ENCODE results near the gene NABP1.

Gene NABP1

DNA sequence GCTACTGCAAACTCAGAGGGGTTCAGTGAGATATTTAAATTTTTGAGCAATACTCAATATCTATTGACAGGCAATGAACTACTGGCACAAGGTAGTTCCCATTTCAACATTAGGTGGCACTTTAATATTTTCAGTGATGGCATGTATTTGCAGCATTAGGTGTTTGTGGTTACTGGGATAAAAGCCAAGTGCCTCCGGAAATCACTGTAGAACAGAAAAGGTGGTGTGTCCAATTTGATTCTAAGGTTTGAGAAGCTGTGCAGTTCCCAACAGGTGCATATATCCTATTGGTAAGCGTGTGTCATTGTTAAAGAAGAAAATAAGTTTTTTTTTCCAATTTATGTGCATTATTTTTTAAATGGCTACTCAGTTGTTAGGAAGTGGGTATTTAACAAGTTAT is 41.3 kb downstream of the NABP1 start:
- no peaks in the 10 kb centered on the region for H3K27me3 Mint-ChIP-seq (ENCODE audit: low read depth)

GRCh38 chr2:191719938-191720337 is 42.0 kb downstream of the NABP1 start:
- H3K4me1 Mint-ChIP-seq = no peaks in the 10 kb centered on the region
- no peaks in the 10 kb centered on the region for H3K36me3 Mint-ChIP-seq (ENCODE audit: low read depth)
- no peak overlapping the region for H3K27ac Mint-ChIP-seq
- TF ChIP-seq, protein P1, sequence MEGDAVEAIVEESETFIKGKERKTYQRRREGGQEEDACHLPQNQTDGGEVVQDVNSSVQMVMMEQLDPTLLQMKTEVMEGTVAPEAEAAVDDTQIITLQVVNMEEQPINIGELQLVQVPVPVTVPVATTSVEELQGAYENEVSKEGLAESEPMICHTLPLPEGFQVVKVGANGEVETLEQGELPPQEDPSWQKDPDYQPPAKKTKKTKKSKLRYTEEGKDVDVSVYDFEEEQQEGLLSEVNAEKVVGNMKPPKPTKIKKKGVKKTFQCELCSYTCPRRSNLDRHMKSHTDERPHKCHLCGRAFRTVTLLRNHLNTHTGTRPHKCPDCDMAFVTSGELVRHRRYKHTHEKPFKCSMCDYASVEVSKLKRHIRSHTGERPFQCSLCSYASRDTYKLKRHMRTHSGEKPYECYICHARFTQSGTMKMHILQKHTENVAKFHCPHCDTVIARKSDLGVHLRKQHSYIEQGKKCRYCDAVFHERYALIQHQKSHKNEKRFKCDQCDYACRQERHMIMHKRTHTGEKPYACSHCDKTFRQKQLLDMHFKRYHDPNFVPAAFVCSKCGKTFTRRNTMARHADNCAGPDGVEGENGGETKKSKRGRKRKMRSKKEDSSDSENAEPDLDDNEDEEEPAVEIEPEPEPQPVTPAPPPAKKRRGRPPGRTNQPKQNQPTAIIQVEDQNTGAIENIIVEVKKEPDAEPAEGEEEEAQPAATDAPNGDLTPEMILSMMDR (IDR thresholded peaks at IDR 0.05; ENCODE audit: unreplicated experiment in 3 of 3) = no peak
- H3K27me3 Mint-ChIP-seq (ENCODE audit: low read depth) = no peaks in the 10 kb centered on the region
- no peaks in the 10 kb centered on the region for H3K9me3 Mint-ChIP-seq
- no peak overlapping the region for H3K4me3 Mint-ChIP-seq

More for the DNA sequence above, 41.3 kb downstream of the NABP1 start:
- Mint-ChIP-seq H3K9me3 (no peaks in the 10 kb centered on the region), H3K4me1 (no peaks in the 10 kb centered on the region), H3K27ac (no peak overlapping the region), H3K36me3 (ENCODE audit: low read depth) (no peaks in the 10 kb centered on the region), H3K4me3 (no peak overlapping the region)
- TF ChIP-seq, protein P1 (IDR thresholded peaks at IDR 0.05; ENCODE audit: unreplicated experiment in 3 of 3) = no peak

DNA sequence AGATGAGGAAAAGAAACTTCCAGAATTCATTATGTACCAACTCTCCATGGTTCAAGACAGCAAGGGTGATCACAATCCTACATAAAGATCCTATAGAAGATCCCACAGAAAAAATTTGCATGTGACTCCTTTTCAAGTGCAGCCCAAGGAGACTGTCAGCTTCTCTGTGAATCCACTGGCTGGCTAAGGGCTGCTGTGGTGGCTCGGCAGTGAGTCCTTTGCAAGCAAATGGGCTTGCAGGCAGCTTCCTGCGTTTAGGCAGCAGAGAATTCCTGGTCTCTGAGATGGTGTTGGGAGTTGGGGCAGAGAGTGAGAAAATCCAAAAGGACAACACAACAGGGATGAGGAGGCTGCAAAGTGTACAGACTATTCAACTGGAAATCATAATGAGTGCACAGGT is 43.4 kb downstream of the NABP1 start:
- Mint-ChIP-seq H3K27ac (no peak overlapping the region), H3K36me3 (ENCODE audit: low read depth) (no peaks in the 10 kb centered on the region), H3K9me3 (no peaks in the 10 kb centered on the region), H3K4me1 (no peaks in the 10 kb centered on the region), H3K4me3 (no peak overlapping the region), H3K27me3 (ENCODE audit: low read depth) (no peaks in the 10 kb centered on the region)
- TF ChIP-seq, protein P1 (IDR thresholded peaks at IDR 0.05; ENCODE audit: unreplicated experiment in 3 of 3) = no peak

DNA sequence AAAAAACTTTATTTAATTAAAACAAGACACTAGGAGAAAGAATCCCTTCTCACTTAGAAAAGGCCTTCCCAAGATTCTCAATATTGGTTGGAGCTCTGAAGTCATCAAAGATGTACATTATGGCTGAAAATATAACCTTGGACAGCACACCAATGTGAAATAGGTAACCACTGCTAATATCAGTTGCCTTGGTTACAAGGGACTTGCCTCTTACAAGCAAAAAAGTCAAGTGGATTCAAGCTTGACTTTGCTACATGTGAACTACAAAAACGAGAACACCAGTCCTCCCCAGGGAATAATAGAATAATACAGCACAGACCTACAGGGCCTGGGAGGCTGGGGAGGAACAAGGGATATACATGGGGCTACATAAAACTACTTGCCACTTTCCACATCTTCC is 46.1 kb downstream of the NABP1 start:
- no peak overlapping the region for H3K27ac Mint-ChIP-seq
- TF ChIP-seq, protein P1 (IDR thresholded peaks at IDR 0.05; ENCODE audit: unreplicated experiment in 3 of 3) = no peak

GRCh38 chr2:191728750-191729624 is 51.1 kb downstream of the NABP1 start:
- Mint-ChIP-seq H3K36me3 (ENCODE audit: low read depth) (no peaks in the 10 kb centered on the region), H3K27me3 (ENCODE audit: low read depth) (no peaks in the 10 kb centered on the region), H3K4me1 (no peaks in the 10 kb centered on the region), H3K9me3 (no peaks in the 10 kb centered on the region), H3K27ac (no peak overlapping the region), H3K4me3 (no peak overlapping the region)
- TF ChIP-seq, protein P1 (IDR thresholded peaks at IDR 0.05; ENCODE audit: unreplicated experiment in 3 of 3) = no peak

More for the DNA sequence above, 46.1 kb downstream of the NABP1 start:
- no peaks in the 10 kb centered on the region for H3K36me3 Mint-ChIP-seq (ENCODE audit: low read depth)
- H3K9me3 Mint-ChIP-seq = no peaks in the 10 kb centered on the region
- H3K4me1 Mint-ChIP-seq = no peaks in the 10 kb centered on the region
- H3K27me3 Mint-ChIP-seq (ENCODE audit: low read depth) = no peaks in the 10 kb centered on the region
- H3K4me3 Mint-ChIP-seq = no peak overlapping the region

GRCh38 chr2:191730263-191730662 is 52.3 kb downstream of the NABP1 start:
- no peaks in the 10 kb centered on the region for H3K27me3 Mint-ChIP-seq (ENCODE audit: low read depth)
- no peak overlapping the region for H3K4me3 Mint-ChIP-seq
- no peaks in the 10 kb centered on the region for H3K9me3 Mint-ChIP-seq
- TF ChIP-seq, protein P1 (IDR thresholded peaks at IDR 0.05; ENCODE audit: unreplicated experiment in 3 of 3) = no peak
- no peaks in the 10 kb centered on the region for H3K4me1 Mint-ChIP-seq
- H3K27ac Mint-ChIP-seq = no peak overlapping the region
- H3K36me3 Mint-ChIP-seq (ENCODE audit: low read depth) = no peaks in the 10 kb centered on the region
